Measurements from ENCODE around the gene GCNA.
"Not testable (repeated sequence)": the region's sequence is repeated elsewhere in the genome, so short reads cannot be mapped to it uniquely, and the experiment has no call there.

Gene GCNA

GRCh38 chrX:71636438-71637252 lies 58.4 kb downstream of the GCNA start:
- no peak overlapping the region for H3K27ac Mint-ChIP-seq
- H3K4me1 Mint-ChIP-seq: peaks cover 6% of the 10 kb centered on the region
- no peaks in the 10 kb centered on the region for H3K36me3 Mint-ChIP-seq
- H3K9me3 Mint-ChIP-seq: no peaks in the 10 kb centered on the region
- no peak overlapping the region for H3K4me3 Mint-ChIP-seq
- DNase-seq (ENCODE audit: low spot score in 2 of 2): no peak
- ATAC-seq: peak; percentile 71

GRCh38 chrX:71637253-71637618 lies 59.0 kb downstream of the GCNA start:
- DNase-seq (ENCODE audit: low spot score in 2 of 2): no peak
- no peaks in the 10 kb centered on the region for H3K36me3 Mint-ChIP-seq
- H3K27ac Mint-ChIP-seq: no peak overlapping the region
- H3K4me3 Mint-ChIP-seq: no peak overlapping the region
- ATAC-seq: peak; percentile 76
- peaks cover 6% of the 10 kb centered on the region for H3K4me1 Mint-ChIP-seq
- H3K9me3 Mint-ChIP-seq: no peaks in the 10 kb centered on the region

GRCh38 chrX:71637848-71638247 lies 59.6 kb downstream of the GCNA start:
- DNase-seq (ENCODE audit: low spot score in 2 of 2): no peak
- peak; percentile 77 for ATAC-seq

GRCh38 chrX:71638409-71638808 lies 60.2 kb downstream of the GCNA start:
- Mint-ChIP-seq H3K36me3 (no peaks in the 10 kb centered on the region), H3K27ac (no peak overlapping the region), H3K4me3 (no peak overlapping the region), H3K9me3 (no peaks in the 10 kb centered on the region), H3K4me1 (peaks cover 6% of the 10 kb centered on the region)
- peak; percentile 70 for ATAC-seq
- DNase-seq (ENCODE audit: low spot score in 2 of 2): no peak

More at GRCh38 chrX:71637848-71638247, 59.6 kb downstream of the GCNA start:
- Mint-ChIP-seq H3K4me1 (peaks cover 6% of the 10 kb centered on the region), H3K36me3 (no peaks in the 10 kb centered on the region), H3K9me3 (no peaks in the 10 kb centered on the region), H3K4me3 (no peak overlapping the region), H3K27ac (no peak overlapping the region)

GRCh38 chrX:71640002-71640401 lies 61.8 kb downstream of the GCNA start:
- ATAC-seq: no peak
- peaks cover 6% of the 10 kb centered on the region for H3K4me1 Mint-ChIP-seq
- H3K36me3 Mint-ChIP-seq: no peaks in the 10 kb centered on the region

GRCh38 chrX:71644406-71644805 lies 66.2 kb downstream of the GCNA start:
- H3K4me1 Mint-ChIP-seq; ATAC-seq; H3K36me3 Mint-ChIP-seq; H3K27ac Mint-ChIP-seq; H3K4me3 Mint-ChIP-seq; H3K9me3 Mint-ChIP-seq; DNase-seq (ENCODE audit: low spot score in 2 of 2): not testable (repeated sequence)

More at GRCh38 chrX:71640002-71640401, 61.8 kb downstream of the GCNA start:
- H3K27ac Mint-ChIP-seq: no peak overlapping the region
- no peaks in the 10 kb centered on the region for H3K9me3 Mint-ChIP-seq
- no peak for DNase-seq (ENCODE audit: low spot score in 2 of 2)
- no peak overlapping the region for H3K4me3 Mint-ChIP-seq

- Mint-ChIP-seq H3K4me1 (peaks cover 14% of the 10 kb centered on the region), H3K27ac (no peak overlapping the region), H3K4me3 (no peak overlapping the region), H3K9me3 (no peaks in the 10 kb centered on the region), H3K36me3 (no peaks in the 10 kb centered on the region)
- ATAC-seq (peak; percentile 92), DNase-seq (ENCODE audit: low spot score in 2 of 2) (no peak)
Observed at GRCh38 chrX:71650333-71650969, 72.2 kb downstream of the GCNA start.

GRCh38 chrX:71652405-71652804 lies 74.2 kb downstream of the GCNA start:
- peak overlapping the region; percentile 20 for H3K27ac Mint-ChIP-seq
- no peaks in the 10 kb centered on the region for H3K9me3 Mint-ChIP-seq
- H3K4me3 Mint-ChIP-seq: no peak overlapping the region
- peaks cover 14% of the 10 kb centered on the region for H3K4me1 Mint-ChIP-seq
- ATAC-seq (peak; percentile 61), DNase-seq (ENCODE audit: low spot score in 2 of 2) (peak in 1 of 2 donors; percentile 63)
- H3K36me3 Mint-ChIP-seq: no peaks in the 10 kb centered on the region

- no peak for DNase-seq (ENCODE audit: low spot score in 2 of 2)
- no peak overlapping the region for H3K27ac Mint-ChIP-seq
- no peaks in the 10 kb centered on the region for H3K36me3 Mint-ChIP-seq
- no peaks in the 10 kb centered on the region for H3K9me3 Mint-ChIP-seq
- H3K4me3 Mint-ChIP-seq: no peak overlapping the region
- ATAC-seq: no peak
- peaks cover 14% of the 10 kb centered on the region for H3K4me1 Mint-ChIP-seq
Observed at GRCh38 chrX:71653344-71653743, 75.1 kb downstream of the GCNA start.

GRCh38 chrX:71657267-71657666 lies 79.0 kb downstream of the GCNA start:
- Mint-ChIP-seq H3K27ac (no peak overlapping the region), H3K4me3 (no peak overlapping the region), H3K36me3 (no peaks in the 10 kb centered on the region), H3K9me3 (no peaks in the 10 kb centered on the region), H3K4me1 (peaks cover 12% of the 10 kb centered on the region)
- no peak for ATAC-seq
- DNase-seq (ENCODE audit: low spot score in 2 of 2): no peak

GRCh38 chrX:71659342-71659741 lies 81.1 kb downstream of the GCNA start:
- ATAC-seq (no peak), DNase-seq (ENCODE audit: low spot score in 2 of 2) (no peak)
- Mint-ChIP-seq H3K9me3 (no peaks in the 10 kb centered on the region), H3K4me1 (peaks cover 23% of the 10 kb centered on the region), H3K36me3 (no peaks in the 10 kb centered on the region), H3K4me3 (no peak overlapping the region), H3K27ac (no peak overlapping the region)

GRCh38 chrX:71659959-71660358 lies 81.7 kb downstream of the GCNA start:
- DNase-seq (ENCODE audit: low spot score in 2 of 2) (no peak), ATAC-seq (no peak)
- Mint-ChIP-seq H3K9me3 (no peaks in the 10 kb centered on the region), H3K4me1 (peaks cover 23% of the 10 kb centered on the region), H3K36me3 (no peaks in the 10 kb centered on the region), H3K27ac (no peak overlapping the region), H3K4me3 (no peak overlapping the region)

GRCh38 chrX:71660562-71661416 lies 82.6 kb downstream of the GCNA start:
- no peak overlapping the region for H3K27ac Mint-ChIP-seq
- peaks cover 23% of the 10 kb centered on the region for H3K4me1 Mint-ChIP-seq
- H3K9me3 Mint-ChIP-seq: no peaks in the 10 kb centered on the region
- no peak for ATAC-seq
- no peak overlapping the region for H3K4me3 Mint-ChIP-seq
- DNase-seq (ENCODE audit: low spot score in 2 of 2): no peak
- no peaks in the 10 kb centered on the region for H3K36me3 Mint-ChIP-seq

GRCh38 chrX:71661919-71662318 lies 83.7 kb downstream of the GCNA start:
- Mint-ChIP-seq H3K9me3 (no peaks in the 10 kb centered on the region), H3K4me1 (peaks cover 23% of the 10 kb centered on the region), H3K27ac (no peak overlapping the region)

GRCh38 chrX:71662654-71663053 lies 84.4 kb downstream of the GCNA start:
- H3K4me3 Mint-ChIP-seq: peak overlapping the region; percentile 74
- DNase-seq (ENCODE audit: low spot score in 2 of 2); H3K27ac Mint-ChIP-seq; H3K36me3 Mint-ChIP-seq; H3K9me3 Mint-ChIP-seq: not testable (repeated sequence)
- H3K4me1 Mint-ChIP-seq: peaks cover 23% of the 10 kb centered on the region
- ATAC-seq: peak; percentile 59

More at GRCh38 chrX:71661919-71662318, 83.7 kb downstream of the GCNA start:
- no peak for DNase-seq (ENCODE audit: low spot score in 2 of 2)
- no peaks in the 10 kb centered on the region for H3K36me3 Mint-ChIP-seq
- no peak for ATAC-seq
- H3K4me3 Mint-ChIP-seq: peak overlapping the region; percentile 74
